Stomach (tissue), 4 donors: ENCODE measurements around the gene RASAL2.

Source experiments
- POLR2A ChIP-seq, 4 donors: fragments of 450-650 bp; IDR thresholded peaks; one replicate each; pipeline ENCODE4 v1.6.1; 2016; ENCODE audit warnings: antibody characterized with exemption in 4 of 4, control low read depth in 2 of 4, mild to moderate bottlenecking in 1 of 4, moderate library complexity in 1 of 4
- POLR2AphosphoS5 ChIP-seq, 3 donors: sonication (generic); formaldehyde crosslinking; IDR thresholded peaks; one replicate each; pipeline ENCODE4 v1.6.1; 2016; ENCODE audit warnings: antibody characterized with exemption in 3 of 3
- TF ChIP-seq, protein P1 (sequence below), 7 experiments: fragments of 450-650 bp in 4 of 7; fragments of 200-600 bp in 3 of 7; sonication (generic) in 3 of 7; IDR thresholded peaks; one replicate each; pipeline ENCODE4 v1.5.1; 2016 to 2019; ENCODE audit warnings: antibody characterized with exemption in 7 of 7, control low read depth in 2 of 7, mild to moderate bottlenecking in 1 of 7

DNA sequence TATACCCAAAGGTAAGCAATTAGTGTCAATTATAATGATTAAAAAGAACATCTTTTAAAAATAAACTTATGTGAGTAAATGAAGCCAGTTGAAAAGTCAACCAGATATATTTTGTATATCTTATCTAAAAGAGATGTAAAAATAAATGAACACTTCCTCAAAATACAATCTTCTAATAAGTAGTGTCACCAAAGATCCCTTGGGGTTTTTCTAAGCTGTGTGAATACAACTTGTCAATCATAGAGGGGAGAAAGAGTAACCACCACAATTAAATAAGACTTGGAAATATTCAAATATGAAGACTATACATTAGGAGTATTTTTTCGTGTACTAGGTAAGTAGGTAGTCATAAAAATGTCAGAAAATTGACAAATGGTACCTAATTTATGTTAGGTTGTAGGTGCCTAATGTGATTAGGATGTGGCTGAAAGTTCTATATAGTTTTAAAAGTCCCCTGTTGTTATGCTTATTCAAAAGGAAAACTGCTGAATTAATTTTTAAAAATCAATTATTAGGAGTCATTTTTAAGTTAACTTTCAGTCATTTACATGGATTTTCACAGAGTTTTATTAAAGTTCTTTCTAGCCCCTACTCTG lies 72.6 kb downstream of the RASAL2 start:
- TF ChIP-seq, protein P1, sequence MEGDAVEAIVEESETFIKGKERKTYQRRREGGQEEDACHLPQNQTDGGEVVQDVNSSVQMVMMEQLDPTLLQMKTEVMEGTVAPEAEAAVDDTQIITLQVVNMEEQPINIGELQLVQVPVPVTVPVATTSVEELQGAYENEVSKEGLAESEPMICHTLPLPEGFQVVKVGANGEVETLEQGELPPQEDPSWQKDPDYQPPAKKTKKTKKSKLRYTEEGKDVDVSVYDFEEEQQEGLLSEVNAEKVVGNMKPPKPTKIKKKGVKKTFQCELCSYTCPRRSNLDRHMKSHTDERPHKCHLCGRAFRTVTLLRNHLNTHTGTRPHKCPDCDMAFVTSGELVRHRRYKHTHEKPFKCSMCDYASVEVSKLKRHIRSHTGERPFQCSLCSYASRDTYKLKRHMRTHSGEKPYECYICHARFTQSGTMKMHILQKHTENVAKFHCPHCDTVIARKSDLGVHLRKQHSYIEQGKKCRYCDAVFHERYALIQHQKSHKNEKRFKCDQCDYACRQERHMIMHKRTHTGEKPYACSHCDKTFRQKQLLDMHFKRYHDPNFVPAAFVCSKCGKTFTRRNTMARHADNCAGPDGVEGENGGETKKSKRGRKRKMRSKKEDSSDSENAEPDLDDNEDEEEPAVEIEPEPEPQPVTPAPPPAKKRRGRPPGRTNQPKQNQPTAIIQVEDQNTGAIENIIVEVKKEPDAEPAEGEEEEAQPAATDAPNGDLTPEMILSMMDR (IDR thresholded peaks at IDR 0.05): no peak
- no peak for TF ChIP-seq POLR2A (IDR thresholded peaks at IDR 0.05)
- no peak for TF ChIP-seq POLR2AphosphoS5 (IDR thresholded peaks at IDR 0.05)
